ENCODE data around the gene MACROD2. TPM values are rescaled to one million over a fixed set of nuclear protein-coding genes. Genes with fewer than 3 reads are reported as not detected.

MACROD2 gene
- total and polyA plus RNA-seq, 2 of the 4 experiments (the other 2 are of a cell fraction), result not detected

GRCh38 chr20:14193443-14193842 lies 198.1 kb downstream of the MACROD2 start:
- ATAC-seq (ENCODE audit: low read depth), result no peak
- in situ Hi-C loops (cut with MboI; ENCODE audit: low sequenced_read_pairs) (no loop called here), intact Hi-C loops (cut with micrococcal nuclease) (no loop called here), dilution Hi-C loops (cut with HindIII; ENCODE audit: low sequenced_read_pairs, unreplicated experiment) (no loop called here)
- Histone ChIP-seq H2BK15ac (ENCODE audit: low read depth, low read length) (no peak overlapping the region), H2BK5ac (ENCODE audit: low read depth, low read length, poor library complexity, severe bottlenecking) (no peak overlapping the region), H4K20me1 (ENCODE audit: insufficient read depth, low read length) (no peaks in the 10 kb centered on the region), H3K79me1 (ENCODE audit: low read depth in 1 of 2, low read length in 2 of 2) (no peaks in the 10 kb centered on the region), H3K9ac (ENCODE audit: low read depth, low read length) (no peak overlapping the region), H3K4me3 (ENCODE audit: insufficient read depth, low read depth, low read length) (no peak overlapping the region), H4K5ac (ENCODE audit: low read depth, low read length) (no peak overlapping the region), H2BK20ac (ENCODE audit: low read depth, low read length) (no peak overlapping the region), H2AK5ac (ENCODE audit: low read depth, low read length) (no peak overlapping the region), H3K4me2 (ENCODE audit: low read depth, low read length) (no peak overlapping the region), H3K27me3 (ENCODE audit: control insufficient read depth, insufficient read depth, low read length) (no peaks in the 10 kb centered on the region), H2BK120ac (ENCODE audit: low read depth, low read length) (no peak overlapping the region), H2AFZ (replicated peaks; ENCODE audit: low read length, poor library complexity) (no peak overlapping the region), H3K14ac (replicated peaks; ENCODE audit: low read depth, low read length) (no peak overlapping the region), H3K23ac (ENCODE audit: low read depth, low read length) (no peak overlapping the region), H2AK9ac (replicated peaks; ENCODE audit: low read depth, low read length, poor library complexity) (no peak overlapping the region), H3K36me3 (ENCODE audit: control insufficient read depth, insufficient read depth, low read length) (no peaks in the 10 kb centered on the region), H3K18ac (ENCODE audit: low read depth, low read length) (no peak overlapping the region), H4K8ac (ENCODE audit: low read depth in 2 of 2, low read length in 2 of 2) (no peak overlapping the region), H3K4ac (ENCODE audit: low read depth, low read length) (no peak overlapping the region), H3K56ac (ENCODE audit: extremely low read depth, insufficient read depth, low read length) (no peak overlapping the region), H3K27ac (ENCODE audit: insufficient read depth, low read length) (no peak overlapping the region), H3K9me1 (ENCODE audit: insufficient read depth, low read length) (no peaks in the 10 kb centered on the region), H4K91ac (ENCODE audit: insufficient read depth, low read depth, low read length) (no peak overlapping the region), H3K4me1 (ENCODE audit: control insufficient read depth, insufficient read depth, low read length) (no peaks in the 10 kb centered on the region; the same call in 1 of the 2 replicates), H3K9me3 (ENCODE audit: control insufficient read depth, insufficient read depth, low read length) (no peaks in the 10 kb centered on the region)
- WGBS, 2 experiments (ENCODE audit: extremely low coverage in 2 of 2, insufficient read length in 1 of 2), result no CpG with 5 or more reads among the region's 4 CpGs
- CTCF ChIA-PET, result no interaction called here
- TF ChIP-seq USF2 (IDR thresholded peaks at IDR 0.05; ENCODE audit: low read depth, low read length) (no peak), NFE2L2 (IDR thresholded peaks at IDR 0.05; ENCODE audit: low read depth, low read length) (no peak), ELK1 (IDR thresholded peaks at IDR 0.05; ENCODE audit: borderline replicate concordance, low read depth, low read length) (no peak), MXI1 (IDR thresholded peaks at IDR 0.05; ENCODE audit: borderline replicate concordance, low read depth, low read length) (no peak), RAD21 (IDR thresholded peaks at IDR 0.05; ENCODE audit: low read length) (no peak), SMC3 (IDR thresholded peaks at IDR 0.05; ENCODE audit: low read depth, low read length) (no peak), RFX5 (IDR thresholded peaks at IDR 0.05; ENCODE audit: low read depth, low read length) (no peak), CEBPB (IDR thresholded peaks at IDR 0.05; ENCODE audit: low read depth, low read length) (no peak), BHLHE40 (IDR thresholded peaks at IDR 0.05; ENCODE audit: low read depth, low read length) (no peak), MAFK (IDR thresholded peaks at IDR 0.05; ENCODE audit: low read depth, low read length) (no peak), POLR2A (IDR thresholded peaks at IDR 0.05; ENCODE audit: low read depth, low read length) (no peak), CHD1 (IDR thresholded peaks at IDR 0.05; ENCODE audit: low read depth, low read length) (no peak), RCOR1 (IDR thresholded peaks at IDR 0.05; ENCODE audit: insufficient replicate concordance, low read length) (no peak), FOS (IDR thresholded peaks at IDR 0.05; ENCODE audit: low read depth, low read length) (no peak), MAZ (IDR thresholded peaks at IDR 0.05; ENCODE audit: borderline replicate concordance, low read depth, low read length) (no peak), CTCF (conservative IDR thresholded peaks at IDR 0.05; ENCODE audit: low read depth, low read length) (no peak)
- no peak for DNase-seq
- no TSS peak for BruUV-seq (replicated peaks)
- POLR2A ChIA-PET (ENCODE audit: unreplicated experiment), result no interaction called here

All from IMR-90 (cell line).